Stimulated activated CD8-positive, alpha-beta memory T cell treated with anti-CD3 and anti-CD28 coated beads, Interleukin-12 subunit alpha, Interleukin-12 subunit beta, amount 100 ng/mL, for 24 hours (primary cell): Measurements from ENCODE around the gene PPP1R1A.

ENCODE experiments used
- DNase-seq: peaks from one replicate; pipeline ENCODE4 v3.0.0-alpha.2; 2020; ENCODE audit errors: extremely low read depth

The PPP1R1A gene

GRCh38 chr12:54588110-54588889 lies at the start of gene PPP1R1A:
TSS of gene PPP1R1A (minus strand) at chr12:54588659. CDS start at chr12:54588488, 171 bp downstream.
- DNase-seq: no peak

GRCh38 chr12:54634795-54635194 lies 46.3 kb upstream of the PPP1R1A start, which contains the start of gene LACRT:
TSS of gene LACRT (minus strand) at chr12:54634895. CDS start at chr12:54634841, 54 bp downstream.
- DNase-seq: no peak

- DNase-seq: no peak
Measured at GRCh38 chr12:54631988-54632728, 43.7 kb upstream of the PPP1R1A start.

GRCh38 chr12:54631551-54631950 lies 43.1 kb upstream of the PPP1R1A start:
- no peak for DNase-seq

- DNase-seq: no peak
Measured at GRCh38 chr12:54629925-54630324, 41.5 kb upstream of the PPP1R1A start.

GRCh38 chr12:54628186-54628846 lies 39.9 kb upstream of the PPP1R1A start:
- DNase-seq: no peak

GRCh38 chr12:54627304-54627703 lies 38.8 kb upstream of the PPP1R1A start:
- no peak for DNase-seq

GRCh38 chr12:54625598-54625997 lies 37.1 kb upstream of the PPP1R1A start:
- DNase-seq: no peak

GRCh38 chr12:54624315-54625279 lies 36.1 kb upstream of the PPP1R1A start:
- no peak for DNase-seq

GRCh38 chr12:54622463-54623183 lies 34.2 kb upstream of the PPP1R1A start:
- no peak for DNase-seq

GRCh38 chr12:54616933-54617680 lies 28.6 kb upstream of the PPP1R1A start:
- DNase-seq: no peak

- no peak for DNase-seq
Measured at GRCh38 chr12:54612225-54612750, 23.8 kb upstream of the PPP1R1A start.

GRCh38 chr12:54611715-54612149 lies 23.3 kb upstream of the PPP1R1A start:
- no peak for DNase-seq

GRCh38 chr12:54608769-54609168 lies 20.3 kb upstream of the PPP1R1A start:
- DNase-seq: no peak

GRCh38 chr12:54608156-54608555 lies 19.7 kb upstream of the PPP1R1A start:
- no peak for DNase-seq

- no peak for DNase-seq
Measured at GRCh38 chr12:54606556-54606955, 18.1 kb upstream of the PPP1R1A start.

GRCh38 chr12:54605138-54605970 lies 16.9 kb upstream of the PPP1R1A start:
- DNase-seq: no peak

- no peak for DNase-seq
Measured at GRCh38 chr12:54604436-54604835, 16.0 kb upstream of the PPP1R1A start.

- no peak for DNase-seq
Measured at GRCh38 chr12:54603872-54604271, 15.4 kb upstream of the PPP1R1A start.
